ENCODE results near the gene GTF2F2. TPM values are rescaled to one million over a fixed set of nuclear protein-coding genes. Genes with fewer than 3 reads are reported as not detected.

The GTF2F2 gene
- total RNA-seq, 1 donor from 2014 or later, result 4.4 TPM

DNA sequence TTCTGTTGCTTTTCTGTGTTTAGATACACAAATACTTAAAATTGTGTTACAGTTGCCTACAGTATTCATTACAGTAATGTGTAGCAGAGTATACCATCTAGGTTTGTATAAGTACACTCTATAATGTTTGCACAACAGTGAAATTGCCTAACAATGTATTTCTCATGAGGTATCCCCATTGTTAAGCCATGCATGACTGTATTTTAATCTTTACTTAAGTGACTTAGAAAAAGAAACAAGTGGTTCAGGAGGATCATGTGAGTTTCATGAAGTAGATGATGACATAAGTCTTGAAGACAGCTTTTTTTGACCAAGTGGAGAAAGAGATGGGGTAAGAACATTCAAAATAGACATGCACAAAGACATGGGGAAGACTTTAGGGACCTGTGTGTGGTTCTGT is 88.9 kb downstream of the GTF2F2 start:
- no peak for DNase-seq (ENCODE audit: low spot score)
- ATAC-seq, result no peak

DNA sequence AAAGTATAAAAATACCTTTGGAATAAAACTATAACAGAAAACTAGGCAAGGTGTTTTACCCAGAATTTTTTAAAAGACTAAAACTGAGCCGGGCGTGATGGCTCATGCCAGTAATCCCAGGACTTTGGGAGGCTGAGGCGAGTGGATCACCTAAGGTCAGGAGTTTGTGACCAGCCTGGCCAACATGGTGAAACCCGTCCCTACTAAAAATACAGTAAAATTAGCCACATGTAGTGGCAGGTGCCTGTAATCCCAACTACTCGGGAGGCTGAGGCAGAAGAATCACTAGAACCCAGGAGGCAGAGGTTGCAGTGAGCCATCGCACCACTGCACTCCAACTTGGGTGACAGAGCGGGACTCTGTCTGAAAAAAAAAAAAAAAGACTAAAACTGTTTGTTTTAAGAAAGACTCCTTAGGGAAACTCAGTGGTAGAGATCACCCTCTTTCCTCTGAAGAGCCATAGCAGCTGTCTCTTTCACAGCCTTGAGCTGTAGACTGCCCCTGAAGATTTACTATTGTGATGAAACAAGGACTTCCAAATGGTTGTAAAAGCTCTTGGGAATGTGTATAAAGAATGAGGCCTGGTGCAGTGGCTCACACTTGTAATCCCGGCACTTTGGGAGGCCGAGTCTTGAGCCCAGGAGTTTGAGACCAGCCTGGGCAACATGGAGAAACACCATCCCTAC is 95.2 kb downstream of the GTF2F2 start:
- no peak for ATAC-seq
- DNase-seq (ENCODE audit: low spot score), result no peak

DNA sequence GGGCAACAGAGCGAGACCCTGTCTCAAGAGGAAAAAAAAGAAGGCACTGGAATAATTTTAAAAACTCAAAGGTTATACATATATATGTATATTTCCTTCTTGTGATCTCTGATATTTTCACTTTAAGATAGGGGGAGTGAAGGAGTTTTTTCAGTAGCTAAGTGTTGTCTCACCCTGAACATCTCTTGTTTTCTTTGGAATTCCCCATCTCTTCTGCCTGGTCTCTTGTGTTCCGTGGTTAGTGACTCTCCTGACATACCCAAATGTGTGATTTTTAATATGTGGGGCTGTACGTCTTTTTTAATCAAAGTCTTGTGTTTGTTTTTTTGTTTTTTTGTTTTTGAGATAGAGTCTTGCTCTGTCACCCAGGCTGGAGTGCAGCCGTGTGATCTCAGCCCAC is 95.9 kb downstream of the GTF2F2 start:
- DNase-seq (ENCODE audit: low spot score), result no peak
- ATAC-seq, result no peak

DNA sequence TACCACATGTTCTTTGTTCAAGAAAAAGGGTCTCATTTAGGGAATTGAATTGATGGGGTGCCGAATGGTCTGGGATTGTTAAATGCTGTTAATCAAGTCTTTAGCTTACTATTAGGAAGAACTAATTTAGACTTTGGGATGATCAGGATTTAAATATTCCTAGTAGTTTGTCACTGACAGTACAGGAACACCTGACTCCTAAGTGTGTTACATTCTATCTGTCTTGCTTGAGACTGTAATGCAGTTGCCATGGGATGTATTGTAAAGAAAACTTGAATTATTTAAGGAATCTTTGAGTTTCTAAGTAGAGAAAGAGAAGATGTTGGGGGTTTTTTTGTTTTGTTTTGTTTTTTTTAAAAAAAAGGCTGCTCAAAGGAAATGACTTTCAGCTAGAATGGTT is 98.4 kb downstream of the GTF2F2 start:
- DNase-seq (ENCODE audit: low spot score), result no peak

DNA sequence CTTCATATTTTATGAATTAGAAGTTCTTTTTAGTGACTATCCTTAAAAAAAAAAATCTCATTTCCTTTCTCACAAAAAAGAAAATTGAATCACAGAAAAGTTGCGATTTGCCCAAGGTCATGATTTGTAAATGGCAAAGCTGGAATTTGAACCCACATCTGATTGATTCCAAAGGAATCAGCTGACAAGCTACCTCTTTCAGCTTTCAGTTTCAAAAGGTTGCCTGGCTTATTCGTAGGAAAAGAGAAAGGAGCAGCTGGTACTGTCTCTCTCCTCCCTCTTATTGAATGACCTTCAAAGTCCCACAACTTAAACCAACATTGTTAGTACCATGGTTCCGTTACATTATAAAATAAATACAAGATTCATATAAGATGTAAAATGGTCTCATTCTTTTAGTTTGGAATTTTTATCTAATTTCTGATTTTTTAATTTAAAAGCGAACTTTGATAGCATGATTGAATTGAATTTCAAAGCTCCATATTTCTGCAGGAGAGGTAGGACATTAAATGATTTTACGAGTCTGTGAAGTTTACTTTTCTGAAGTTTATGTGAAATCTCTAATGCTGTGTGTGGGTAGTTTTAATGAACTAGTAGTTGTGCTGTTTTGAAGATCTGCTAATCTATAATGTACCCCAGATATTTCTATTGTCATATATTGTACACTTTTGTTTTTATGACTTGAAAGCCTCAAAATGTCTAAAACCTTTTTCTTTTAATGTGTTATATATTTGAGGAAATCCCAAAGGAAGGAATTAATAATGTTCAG is 99.0 kb downstream of the GTF2F2 start:
- ATAC-seq (peak; percentile 96), DNase-seq (ENCODE audit: low spot score) (no peak)

More for the DNA sequence above, 98.4 kb downstream of the GTF2F2 start:
- peak; percentile 53 for ATAC-seq

DNA sequence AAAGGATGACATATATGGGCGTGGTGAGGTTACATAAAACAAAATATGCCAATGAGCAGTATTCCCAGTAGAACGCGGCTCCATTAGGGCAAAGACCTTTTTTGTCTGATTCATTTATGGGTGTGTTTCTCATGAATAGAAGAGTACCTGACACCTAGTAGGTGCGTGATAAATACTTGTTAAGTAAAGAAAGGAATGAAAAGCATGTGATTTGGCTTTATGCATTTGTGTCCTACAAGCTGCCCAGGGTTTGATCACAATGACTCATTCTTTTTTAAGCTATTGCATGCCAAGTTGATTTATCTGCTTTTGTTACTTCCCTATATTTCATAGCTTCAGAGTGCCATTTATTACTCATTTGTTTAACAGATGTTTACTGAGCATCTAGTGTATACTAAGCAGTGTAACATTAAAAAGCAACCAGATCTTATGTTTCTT is 99.6 kb downstream of the GTF2F2 start:
- DNase-seq (ENCODE audit: low spot score) (no peak), ATAC-seq (peak; percentile 55)

DNA sequence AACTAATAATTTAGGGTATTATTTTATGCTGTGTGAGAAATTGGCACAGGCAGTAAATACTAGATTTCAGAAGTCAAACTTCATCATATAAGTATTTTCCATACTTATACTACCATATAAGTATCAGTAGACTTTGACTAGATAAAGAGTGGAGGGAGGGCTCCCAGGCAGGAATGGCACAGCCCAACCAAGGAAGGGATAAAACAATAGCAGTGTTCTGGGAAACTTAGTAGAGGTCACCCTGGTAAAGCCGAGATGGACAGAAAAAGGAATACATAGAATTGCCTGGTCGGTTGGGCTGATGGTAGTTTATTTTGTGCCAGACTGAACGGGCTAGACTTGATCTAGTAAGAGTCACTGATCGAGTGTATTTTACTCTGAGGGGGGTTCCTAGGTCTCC is 100.1 kb downstream of the GTF2F2 start:
- ATAC-seq (no peak), DNase-seq (ENCODE audit: low spot score) (no peak)

DNA sequence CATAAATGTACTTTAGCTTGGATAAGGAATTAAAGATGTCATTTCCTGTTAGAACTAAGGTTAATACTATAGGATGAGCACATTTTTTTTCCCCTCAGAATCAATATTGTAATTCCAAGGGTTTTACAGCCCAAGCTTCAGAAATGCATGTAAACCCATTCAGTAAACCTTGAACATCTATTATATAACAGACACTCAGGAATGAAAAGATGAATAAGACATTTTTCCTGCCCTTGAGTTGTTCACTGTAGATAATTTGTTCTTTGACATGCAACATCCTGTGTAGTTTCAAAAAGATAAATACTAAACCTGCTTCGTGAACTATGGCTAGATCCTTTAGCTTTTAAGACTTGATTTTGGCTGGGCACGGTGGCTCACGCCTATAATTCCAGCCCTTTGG is 102.2 kb downstream of the GTF2F2 start:
- no peak for DNase-seq (ENCODE audit: low spot score)
- no peak for ATAC-seq

DNA sequence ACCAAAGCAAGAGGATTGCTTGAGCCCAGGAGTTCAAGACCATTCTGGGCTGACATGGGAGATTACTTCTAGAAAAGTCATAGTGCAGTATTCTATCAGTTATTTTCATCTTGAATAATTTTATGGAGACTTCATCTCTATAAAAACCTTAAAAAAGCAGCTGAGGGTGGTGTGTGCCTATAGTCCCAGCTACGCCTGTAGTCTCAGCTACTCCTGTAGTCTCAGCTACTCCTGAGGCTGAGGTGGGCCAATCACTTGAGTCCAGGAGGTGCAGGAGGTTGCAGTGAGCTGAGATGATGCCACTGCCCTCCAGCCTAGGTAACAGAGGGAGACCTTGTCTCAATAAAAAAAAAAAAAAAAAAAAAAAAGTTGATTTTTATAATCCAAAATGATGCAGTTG is 102.6 kb downstream of the GTF2F2 start:
- ATAC-seq (no peak), DNase-seq (ENCODE audit: low spot score) (no peak)

DNA sequence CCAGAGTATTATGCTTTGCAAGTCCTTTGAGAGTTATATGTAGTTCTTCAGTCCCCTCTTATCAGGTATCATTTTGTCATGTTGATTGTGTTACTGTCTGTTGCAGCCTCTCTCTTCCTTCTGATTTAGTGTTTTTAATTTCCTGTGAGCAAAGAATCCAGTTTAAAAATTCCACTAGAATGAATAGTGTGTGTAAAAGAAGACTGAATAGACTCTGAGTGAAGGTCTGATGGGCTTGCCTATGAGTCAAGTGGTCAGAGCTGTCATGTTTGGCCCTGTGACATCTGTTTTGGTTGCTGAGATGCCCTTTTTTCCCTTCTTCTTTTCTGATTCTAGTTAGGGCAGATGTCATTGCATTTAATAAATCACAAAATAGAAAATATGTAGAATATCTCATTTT is 103.9 kb downstream of the GTF2F2 start:
- DNase-seq (ENCODE audit: low spot score) (no peak), ATAC-seq (no peak)

DNA sequence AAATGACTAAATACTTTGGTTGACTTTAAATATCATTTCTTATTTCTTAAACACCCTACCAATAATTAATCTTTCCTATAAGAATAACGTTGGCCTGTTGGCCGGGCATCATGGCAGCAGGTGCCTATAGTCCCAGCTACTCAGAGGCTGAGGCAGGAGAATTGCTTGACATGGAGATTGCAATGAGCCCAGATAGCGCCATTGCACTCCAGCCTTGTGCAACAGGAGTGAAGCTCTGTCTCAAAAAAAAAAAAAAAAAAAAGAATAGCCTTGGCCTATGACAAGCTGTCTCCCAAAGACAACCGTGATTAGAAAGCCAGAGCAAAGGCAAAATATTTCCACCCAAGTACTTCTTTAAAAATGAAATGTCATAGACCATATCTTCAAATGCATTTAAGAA is 105.1 kb downstream of the GTF2F2 start:
- ATAC-seq, result no peak
- DNase-seq (ENCODE audit: low spot score), result no peak

DNA sequence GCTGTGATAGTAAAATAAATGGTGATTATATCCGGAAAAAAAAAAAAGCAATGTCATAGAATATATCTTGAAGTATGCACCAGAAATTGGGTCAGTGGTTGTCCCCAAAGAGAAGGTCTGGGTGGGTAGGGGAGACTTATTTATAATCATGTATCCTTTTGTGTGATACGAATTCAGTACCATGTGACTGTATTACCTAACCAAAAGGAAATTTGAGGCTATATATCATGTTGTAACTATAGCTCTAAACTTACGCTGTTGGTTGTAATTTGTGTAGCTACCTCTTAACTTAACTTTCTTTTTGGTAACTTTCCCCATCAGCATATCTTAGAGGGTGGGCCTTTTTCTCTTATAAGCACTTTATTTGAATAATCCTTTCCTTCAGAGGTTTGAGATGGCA is 105.7 kb downstream of the GTF2F2 start:
- ATAC-seq (no peak), DNase-seq (ENCODE audit: low spot score) (no peak)

DNA sequence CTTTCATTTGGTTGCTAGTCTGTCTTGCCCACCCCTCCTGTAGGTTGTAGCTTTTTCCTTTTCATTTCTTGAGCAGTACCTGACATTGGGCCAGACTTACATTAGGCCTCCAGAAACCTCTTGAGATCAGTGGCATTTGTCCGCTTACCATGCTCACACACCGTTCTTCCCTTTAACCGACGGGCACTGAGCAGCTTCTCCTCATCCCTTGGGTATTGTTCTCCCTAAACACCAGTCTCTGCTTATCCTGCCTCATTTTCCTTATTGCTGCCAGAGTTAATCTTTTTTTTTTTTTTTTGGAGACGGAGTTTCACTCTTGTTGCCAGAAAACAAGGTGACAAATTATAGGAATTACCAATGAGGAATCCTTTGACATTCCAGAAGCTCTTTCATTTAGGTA is 107.7 kb downstream of the GTF2F2 start:
- DNase-seq (ENCODE audit: low spot score), result no peak
- ATAC-seq, result no peak

DNA sequence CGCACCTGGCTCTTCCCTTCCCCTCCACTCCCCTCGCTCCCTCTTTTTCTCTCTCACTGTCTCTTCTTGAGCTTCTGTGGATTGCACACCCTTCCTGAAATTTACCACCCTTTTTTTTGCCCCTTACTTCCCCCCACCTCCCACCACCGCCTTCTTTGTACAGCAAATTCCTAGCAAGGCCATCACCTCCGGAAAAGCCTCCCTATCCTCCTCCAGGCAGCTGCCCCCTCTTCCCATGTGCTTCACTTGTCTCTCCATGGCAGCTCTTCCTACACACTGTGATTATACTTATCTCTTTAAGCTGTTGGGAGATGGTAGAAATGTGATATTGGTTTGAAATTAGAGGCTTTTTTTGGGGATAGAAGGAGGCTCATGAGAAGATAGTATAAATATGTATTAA is 108.9 kb downstream of the GTF2F2 start:
- DNase-seq (ENCODE audit: low spot score), result no peak
- no peak for ATAC-seq

DNA sequence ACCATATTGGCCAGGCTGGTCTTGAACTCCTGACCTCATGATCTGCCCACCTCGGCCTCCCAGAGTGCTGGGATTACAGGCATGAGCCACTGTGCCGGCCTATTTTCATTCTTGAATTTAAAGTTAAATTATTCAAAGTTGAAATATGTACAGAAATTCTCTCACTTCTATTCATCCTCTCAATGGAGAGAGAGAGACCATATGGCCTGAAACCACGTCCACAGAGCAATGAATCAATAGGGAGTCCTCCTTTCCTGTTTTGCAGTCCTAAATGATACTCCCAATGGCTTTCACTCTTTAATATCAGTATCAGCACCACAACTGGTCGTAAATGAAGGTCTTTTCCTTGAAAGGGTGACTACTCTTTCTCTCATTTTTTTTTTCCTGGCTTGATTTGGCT is 111.0 kb downstream of the GTF2F2 start:
- ATAC-seq, result no peak

DNA sequence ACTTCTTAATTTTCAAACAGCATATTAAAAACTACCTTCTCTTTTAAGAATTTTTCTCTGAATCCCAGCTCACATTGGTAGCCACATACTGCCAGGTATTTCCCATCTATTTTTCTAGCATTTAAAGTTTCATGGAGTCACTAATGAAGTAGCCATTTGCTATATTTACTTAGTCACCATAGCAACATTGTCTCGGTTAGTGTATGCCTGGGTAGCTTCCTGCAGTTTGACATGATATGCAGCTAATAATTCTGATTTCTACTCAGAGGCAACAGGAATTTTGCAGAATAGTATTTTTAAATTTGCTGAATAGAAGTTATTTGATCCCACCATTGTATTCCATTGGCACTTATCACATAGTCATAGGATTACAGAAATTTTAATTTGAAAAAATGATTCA is 111.4 kb downstream of the GTF2F2 start:
- DNase-seq (ENCODE audit: low spot score), result no peak
- no peak for ATAC-seq

More for the DNA sequence above, 111.0 kb downstream of the GTF2F2 start:
- no peak for DNase-seq (ENCODE audit: low spot score)

DNA sequence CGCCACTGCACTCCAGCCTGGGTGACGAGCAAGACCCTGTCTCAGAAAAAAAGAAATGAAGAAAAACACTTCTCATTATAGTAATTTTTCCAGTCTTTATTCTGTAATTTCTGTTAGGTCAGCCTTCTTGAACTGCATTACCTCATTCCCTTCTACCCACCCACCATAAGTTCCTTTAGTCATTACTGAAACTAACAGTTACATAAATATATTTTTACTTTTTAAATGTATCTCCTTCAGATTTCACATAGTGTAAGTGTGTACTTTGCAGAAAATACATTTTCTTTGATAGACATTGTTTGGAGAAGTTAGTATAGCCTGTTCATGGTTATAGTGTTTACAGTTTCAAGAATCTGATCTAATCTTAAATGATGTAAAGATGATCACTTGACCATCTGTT is 112.3 kb downstream of the GTF2F2 start:
- ATAC-seq (no peak), DNase-seq (ENCODE audit: low spot score) (no peak)

DNA sequence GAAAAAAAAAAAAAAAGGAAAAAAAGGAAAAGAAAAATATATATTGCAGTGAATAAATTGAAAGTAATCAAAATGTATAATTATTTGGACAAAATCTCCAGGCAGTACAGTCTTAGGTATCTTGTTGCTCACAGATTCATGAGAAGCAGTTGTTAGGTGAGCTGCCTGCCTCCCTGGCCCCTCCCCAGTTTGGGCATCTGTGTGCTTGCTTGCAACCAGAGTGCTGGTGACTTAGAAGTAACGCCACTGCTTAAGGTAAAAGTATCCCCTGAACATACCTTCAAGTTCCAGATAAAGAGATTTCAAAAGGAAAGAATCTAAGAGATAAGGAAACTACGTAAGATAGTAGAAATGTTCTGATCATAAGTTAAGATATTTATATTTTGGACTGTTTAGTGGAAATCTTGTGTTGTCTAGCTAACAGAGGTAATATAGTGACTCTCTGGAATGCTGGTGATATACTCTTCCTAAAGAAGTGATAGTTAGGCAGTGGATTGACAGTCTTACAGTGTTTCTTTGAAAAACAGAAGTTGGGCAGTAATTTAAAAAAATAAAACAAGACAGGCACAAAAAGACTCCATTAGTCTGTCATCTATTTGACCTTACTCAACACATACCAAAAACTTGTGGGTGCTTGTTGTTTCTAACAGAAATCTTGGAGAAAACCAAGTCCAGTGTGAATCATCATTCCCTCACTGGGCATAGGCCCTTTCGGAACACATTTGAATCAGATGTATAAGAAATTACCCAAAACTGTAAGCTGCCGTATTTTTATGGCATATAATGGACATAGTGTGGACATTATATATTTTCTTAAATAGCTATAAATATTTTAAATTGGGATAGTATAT is 118.9 kb downstream of the GTF2F2 start:
- ATAC-seq, result no peak
- no peak for DNase-seq (ENCODE audit: low spot score)

DNA sequence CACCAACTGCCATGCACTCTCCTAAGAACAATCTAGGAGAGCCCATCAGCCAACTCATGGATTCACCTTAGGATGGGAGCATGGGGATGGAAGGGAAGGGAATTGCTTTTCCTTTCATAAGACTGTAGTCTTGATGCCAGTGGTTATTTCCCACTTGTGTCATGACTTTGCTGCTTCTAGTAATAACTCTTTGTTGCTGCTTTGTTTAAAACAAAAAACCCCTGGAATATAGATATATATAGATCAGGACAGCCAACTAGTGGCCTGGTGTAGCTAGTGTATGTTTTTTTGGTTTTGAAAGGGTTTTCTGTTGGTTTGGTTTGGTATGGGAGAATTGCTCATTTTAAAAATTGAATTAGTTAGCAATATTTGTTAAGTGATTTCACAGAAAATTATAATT is 119.8 kb downstream of the GTF2F2 start:
- no peak for ATAC-seq
- DNase-seq (ENCODE audit: low spot score), result no peak

DNA sequence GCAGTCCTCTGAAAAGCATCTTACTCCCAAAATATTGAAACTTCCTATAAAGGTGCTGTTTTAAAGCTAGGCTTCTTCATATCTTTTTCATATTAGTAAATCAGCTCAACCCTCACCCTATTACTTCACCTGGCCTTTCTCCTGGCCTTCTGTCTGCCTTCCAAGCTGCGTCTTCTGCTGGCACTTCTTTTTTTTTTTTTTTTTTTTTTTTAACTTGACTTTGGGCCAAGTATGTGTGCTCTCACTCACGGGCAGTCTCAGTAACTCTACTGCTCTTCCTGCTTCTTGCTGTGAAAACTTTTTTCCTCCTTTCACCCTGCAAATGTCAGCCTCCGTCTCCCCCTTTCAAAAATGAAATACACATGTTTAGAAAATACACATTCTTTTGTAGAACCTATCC is 121.8 kb downstream of the GTF2F2 start:
- ATAC-seq (peak; percentile 87), DNase-seq (ENCODE audit: low spot score) (peak; percentile 50)

DNA sequence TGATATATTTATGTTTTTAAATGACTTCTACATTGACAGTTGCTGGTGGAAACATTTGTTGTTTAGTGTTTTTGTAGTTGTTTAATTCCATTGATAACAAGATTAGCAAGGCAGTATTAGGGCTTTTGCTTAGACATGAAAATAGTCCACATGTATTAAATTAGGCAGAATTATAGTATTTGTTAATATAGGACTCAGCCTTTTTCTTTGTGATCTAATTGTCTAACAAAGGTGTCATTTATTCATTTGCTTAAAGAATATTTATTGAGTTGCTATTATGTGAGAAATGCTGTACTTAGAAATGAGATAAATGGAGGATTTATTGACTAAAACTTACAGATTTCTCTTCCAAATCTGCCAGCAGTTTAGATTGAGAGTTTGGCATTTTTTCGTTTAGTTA is 122.2 kb downstream of the GTF2F2 start:
- no peak for ATAC-seq
- DNase-seq (ENCODE audit: low spot score), result no peak

DNA sequence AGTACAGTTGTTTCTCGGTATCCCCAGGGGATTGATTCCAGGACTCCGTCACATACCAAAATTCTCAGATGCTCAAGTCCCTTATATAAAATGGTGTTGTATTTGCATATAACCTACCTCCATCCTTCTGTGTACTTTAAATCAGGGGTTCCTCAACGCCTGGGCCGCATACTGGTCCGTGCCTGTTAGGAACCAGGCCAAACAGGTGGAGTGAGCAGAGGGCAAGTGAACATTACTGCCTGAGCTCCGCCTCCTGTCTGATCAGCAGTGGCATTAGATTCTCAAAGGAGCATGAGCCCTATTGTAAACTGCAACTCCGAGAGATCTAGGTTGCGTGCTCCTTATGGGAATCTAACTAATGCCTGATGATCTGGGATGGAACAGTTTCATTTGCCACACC is 122.8 kb downstream of the GTF2F2 start:
- ATAC-seq, result peak; percentile 92
- peak; percentile 69 for DNase-seq (ENCODE audit: low spot score)

Data from left lobe of liver (tissue), 2 donors.